K562 (cell line): ENCODE results near the gene TFRC.

Source experiments
- ATF6 ChIP-seq: sonication (generic); formaldehyde crosslinking; IDR thresholded peaks from 2 replicates; pipeline ENCODE4 v1.4.0; 2020; ENCODE audit warnings: mild to moderate bottlenecking, missing genetic modification reagents
- FOXO4 ChIP-seq: fragments of 450-650 bp; formaldehyde crosslinking; IDR thresholded peaks from 2 replicates; pipeline ENCODE4 v1.4.0; 2020; ENCODE audit warnings: mild to moderate bottlenecking, moderate library complexity
- GTF2F1 ChIP-seq: IDR thresholded peaks from 2 replicates; pipeline ENCODE4 v1.6.1; 2011; ENCODE audit warnings: low read depth, low read length, improper control_type of control experiment
- ZBTB9 ChIP-seq: fragments of 450-650 bp; formaldehyde crosslinking; IDR thresholded peaks from 2 replicates; pipeline ENCODE4 v1.4.0; 2020; ENCODE audit warnings: mild to moderate bottlenecking, moderate library complexity
- ZNF695 ChIP-seq: fragments of 450-650 bp; formaldehyde crosslinking; IDR thresholded peaks from 2 replicates; pipeline ENCODE4 v1.4.0; 2020; ENCODE audit warnings: mild to moderate bottlenecking, moderate library complexity
- ZNF764 ChIP-seq: fragments of 250-450 bp; sonication (Bioruptor Pico); IDR thresholded peaks from 2 replicates; pipeline ENCODE4 v1.4.0; 2020; ENCODE audit warnings: low read depth, mild to moderate bottlenecking, moderate library complexity

DNA sequence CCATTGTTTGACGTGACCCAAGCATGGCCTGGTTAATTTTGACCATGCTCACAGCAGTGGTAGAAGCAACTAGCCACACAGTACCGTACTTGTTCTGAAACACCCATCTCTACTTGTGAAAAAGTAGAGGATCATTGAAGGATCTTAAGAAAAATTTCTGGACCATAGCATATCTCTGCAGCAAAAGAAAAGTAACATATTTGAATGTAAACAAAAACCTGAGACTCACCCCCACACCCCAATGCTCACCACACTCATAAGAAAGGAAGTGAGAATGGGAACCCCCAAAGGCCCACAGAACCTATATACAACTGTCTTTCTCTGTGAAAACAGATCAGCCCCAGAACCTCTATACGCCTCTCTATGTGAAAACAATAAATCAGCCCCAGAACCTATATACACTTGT is 33.8 kb upstream of the TFRC start:
- TF ChIP-seq ZNF764 (CRISPR knock-in tag) (no peak), ZBTB9 (no peak), FOXO4 (CRISPR knock-in tag) (no peak), GTF2F1 (no peak), ZNF695 (CRISPR knock-in tag) (no peak), ATF6 (no peak)
